CD4-positive, alpha-beta memory T cell (primary cell): Measurements from ENCODE around the gene ANKRD61. TPM values are rescaled to one million over a fixed set of nuclear protein-coding genes. Genes with fewer than 3 reads are reported as not detected.
"Not testable (repeated sequence)": the region's sequence is repeated elsewhere in the genome, so short reads cannot be mapped to it uniquely, and the experiment has no call there.

Source experiments
- CTCF ChIA-PET: fragments of 350-600 bp; sonication (Branson Sonifier 250); formaldehyde crosslinking; loops from one replicate; lab custom pipeline; 2021; ENCODE audit warnings: inconsistent platforms; ENCODE audit not compliant: partially characterized antibody; lab: Charles Lee
- POLR2A ChIA-PET: fragments of 350-600 bp; sonication (Branson Sonifier 250); formaldehyde crosslinking; loops from one replicate; lab custom pipeline; 2021; ENCODE audit not compliant: partially characterized antibody; lab: Charles Lee
- DNase-seq, 5 donors: peaks; one replicate each; pipeline versions ENCODE4 v3.0.0 to v3.0.0-alpha.2; 2020 to 2022; ENCODE audit warnings: mixed read lengths in 1 of 5
- H3K27ac ChIP-seq: one replicate; pipeline ENCODE4 v1.7.0; 2013; ENCODE audit warnings: low read depth, low read length
- H3K27me3 ChIP-seq: 2 replicates; pipeline ENCODE4 v1.7.0; 2013; ENCODE audit warnings: mild to moderate bottlenecking, low read length, moderate library complexity; ENCODE audit not compliant: insufficient read depth
- H3K36me3 ChIP-seq: 2 replicates; pipeline ENCODE4 v1.7.0; 2013; ENCODE audit warnings: mild to moderate bottlenecking, low read length, moderate library complexity; ENCODE audit not compliant: insufficient read depth
- H3K4me1 ChIP-seq: 2 replicates; pipeline ENCODE4 v1.7.0; 2013; ENCODE audit warnings: mild to moderate bottlenecking, low read length, moderate library complexity; ENCODE audit not compliant: insufficient read depth
- H3K4me3 ChIP-seq, 2 donors: one replicate each; pipeline ENCODE4 v1.7.0; 2013; ENCODE audit warnings: low read length in 2 of 2, mild to moderate bottlenecking in 1 of 2
- H3K9me3 ChIP-seq, 2 donors: one replicate each; pipeline ENCODE4 v1.7.0; 2013; ENCODE audit warnings: low read length in 2 of 2, control low read depth in 1 of 2; ENCODE audit not compliant: control insufficient read depth in 1 of 2
- H3K27ac Mint-ChIP-seq, 7 donors: one replicate each; pipeline ENCODE4 v1.8.0; 2020 to 2021; ENCODE audit warnings: mixed read lengths in 7 of 7, mild to moderate bottlenecking in 6 of 7, inconsistent platforms in 3 of 7, moderate library complexity in 3 of 7
- H3K27me3 Mint-ChIP-seq, 2 donors: one replicate each; pipeline ENCODE4 v1.8.0; 2020 to 2021; ENCODE audit warnings: mixed read lengths in 2 of 2
- H3K36me3 Mint-ChIP-seq, 2 donors: one replicate each; pipeline ENCODE4 v1.8.0; 2020 to 2021; ENCODE audit warnings: mixed read lengths in 2 of 2, inconsistent platforms in 1 of 2, mild to moderate bottlenecking in 1 of 2
- H3K4me1 Mint-ChIP-seq, 4 donors: one replicate each; pipeline ENCODE4 v1.8.0; 2020 to 2021; ENCODE audit warnings: mixed read lengths in 4 of 4, mild to moderate bottlenecking in 1 of 4
- H3K4me3 Mint-ChIP-seq, 8 donors: one replicate each; pipeline ENCODE4 v1.8.0; 2020 to 2021; ENCODE audit warnings: mixed read lengths in 8 of 8, mild to moderate bottlenecking in 7 of 8, moderate library complexity in 6 of 8, inconsistent platforms in 3 of 8
- H3K9me3 Mint-ChIP-seq, 8 donors: one replicate each; pipeline ENCODE4 v1.8.0; 2020 to 2021; ENCODE audit warnings: mixed read lengths in 8 of 8, mild to moderate bottlenecking in 5 of 8, inconsistent platforms in 3 of 8, moderate library complexity in 1 of 8
- intact Hi-C: fragments of 100-400 bp; cut with micrococcal nuclease; formaldehyde crosslinking; loops from one replicate; pipeline ENCODE4 v1.15.1; 2023
- polyA plus RNA-seq, 2 donors: library from polyadenylated mRNA; unstranded; fragments of 300-500 nt; fragmentation: Illumina TruSeq; gene quantifications; one replicate each; pipeline ENCODE4 v1.2.3, GENCODE V29; 2021
- total RNA-seq, 2 experiments: library from RNA; stranded (reverse); gene quantifications; one replicate each; pipeline ENCODE4 v1.2.3, GENCODE V29; 2021

ANKRD61 gene
- total and polyA plus RNA-seq, 4 experiments from 2014 or later: 0.40 TPM; not detected in 3

DNA sequence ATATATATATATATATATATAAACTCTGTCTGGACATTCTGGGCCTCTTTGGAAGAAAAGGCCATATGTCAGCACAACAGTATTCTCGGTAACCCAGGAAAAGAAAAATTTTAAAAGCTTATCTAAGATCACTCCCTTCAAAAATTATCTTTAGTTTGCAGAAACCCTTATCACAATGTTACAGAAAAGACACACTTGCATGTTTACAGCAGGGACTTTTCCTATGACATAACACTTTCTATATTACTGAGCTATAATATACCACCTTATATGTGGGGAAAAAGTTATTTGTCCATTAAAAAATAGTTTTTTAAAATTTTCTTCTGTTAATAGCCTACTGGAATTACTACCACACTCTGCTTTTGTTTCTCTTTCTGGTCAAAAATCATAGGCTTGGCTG is 25.4 kb downstream of the ANKRD61 start:
- H3K27me3 Mint-ChIP-seq: no peaks in the 10 kb centered on the region
- Histone ChIP-seq H3K4me3 (no peak overlapping the region), H3K27me3 (no peaks in the 10 kb centered on the region), H3K9me3 (no peaks in the 10 kb centered on the region), H3K36me3 (peaks cover 6% of the 10 kb centered on the region), H3K27ac (no peak overlapping the region), H3K4me1 (peaks cover 24% of the 10 kb centered on the region)
- no peaks in the 10 kb centered on the region for H3K9me3 Mint-ChIP-seq
- intact Hi-C loops: no loop called here
- H3K27ac Mint-ChIP-seq: no peak overlapping the region
- no peak overlapping the region for H3K4me3 Mint-ChIP-seq
- no peak for DNase-seq
- peaks cover 16 to 34% (median 26%) of the 10 kb centered on the region in 4 donors for H3K4me1 Mint-ChIP-seq
- CTCF ChIA-PET: interaction anchor here (1.3 to 1.9 kb wide), 2 partner anchors 10 to 59 kb away, joined by 4 to 10 read pairs; no protein-coding TSS in a partner anchor
- peaks cover 3 to 18% of the 10 kb centered on the region in 2 donors for H3K36me3 Mint-ChIP-seq
- POLR2A ChIA-PET: interaction anchor here (0.6 kb wide), 1 partner anchor 555 kb away, joined by 3 read pairs; no protein-coding TSS in a partner anchor

DNA sequence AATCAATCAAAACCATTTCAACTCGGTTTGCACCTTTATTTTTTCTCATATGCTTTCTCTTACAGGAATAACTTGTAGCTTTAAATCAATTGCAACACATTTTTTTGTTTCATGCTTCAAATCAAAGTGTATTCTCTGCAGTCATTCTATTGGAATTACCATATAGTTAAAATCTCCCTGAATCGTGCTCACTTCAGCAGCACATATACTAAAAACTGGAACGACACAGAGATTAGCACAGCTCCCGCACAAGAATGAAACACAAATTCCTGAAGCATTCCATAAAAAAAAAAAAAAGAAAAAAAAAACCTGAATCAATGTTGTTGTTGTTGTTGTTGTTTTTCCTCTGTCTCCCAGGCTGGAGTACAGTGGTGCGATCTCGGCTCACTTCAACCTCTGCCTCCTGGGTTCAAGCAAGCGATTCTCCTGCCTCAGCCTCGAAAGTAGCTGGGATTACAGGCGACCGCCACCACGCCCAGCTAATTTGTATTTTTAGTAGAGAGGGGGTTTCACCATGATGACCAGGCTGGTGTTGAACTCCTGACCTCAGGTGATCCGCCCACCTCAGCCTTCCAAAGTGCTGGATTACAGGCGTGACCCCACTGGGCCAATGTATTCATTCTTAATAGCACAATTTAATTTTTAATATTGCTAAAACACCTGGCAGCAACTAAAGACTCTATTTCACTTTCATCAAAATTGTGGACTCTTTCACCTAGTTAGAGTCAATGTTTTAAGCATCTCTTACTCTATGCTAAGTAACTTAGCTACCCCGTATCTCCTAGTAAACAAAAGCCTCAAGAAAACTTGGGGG is 26.3 kb downstream of the ANKRD61 start:
- no peaks in the 10 kb centered on the region for H3K27me3 ChIP-seq
- Mint-ChIP-seq H3K4me3 (peak overlapping the region; percentile 94 to 100 (median 98)), H3K36me3 (peaks cover 3 to 13% of the 10 kb centered on the region in 2 donors), H3K4me1 (peaks cover 16 to 34% (median 26%) of the 10 kb centered on the region in 4 donors), H3K27ac (peak overlapping the region in 6 of 7 donors; percentile 10 to 100 (median 95)), H3K27me3 (no peaks in the 10 kb centered on the region), H3K9me3 (no peaks in the 10 kb centered on the region)
- intact Hi-C loops: no loop called here
- H3K4me3 ChIP-seq: peak overlapping the region; percentile 42 to 90
- peaks cover 24% of the 10 kb centered on the region for H3K4me1 ChIP-seq
- POLR2A ChIA-PET: interaction anchor here (1.1 kb wide), 1 partner anchor 316 kb away, joined by 3 read pairs; no protein-coding TSS in a partner anchor
- DNase-seq: no peak
- H3K36me3 ChIP-seq: peaks cover 6% of the 10 kb centered on the region
- no peak overlapping the region for H3K27ac ChIP-seq
- CTCF ChIA-PET: interaction anchor here (1.2 to 1.9 kb wide), 2 partner anchors 49 to 60 kb away, joined by 4 to 10 read pairs; partner anchors contain the start of genes AIMP2 and PMS2
- no peaks in the 10 kb centered on the region for H3K9me3 ChIP-seq

DNA sequence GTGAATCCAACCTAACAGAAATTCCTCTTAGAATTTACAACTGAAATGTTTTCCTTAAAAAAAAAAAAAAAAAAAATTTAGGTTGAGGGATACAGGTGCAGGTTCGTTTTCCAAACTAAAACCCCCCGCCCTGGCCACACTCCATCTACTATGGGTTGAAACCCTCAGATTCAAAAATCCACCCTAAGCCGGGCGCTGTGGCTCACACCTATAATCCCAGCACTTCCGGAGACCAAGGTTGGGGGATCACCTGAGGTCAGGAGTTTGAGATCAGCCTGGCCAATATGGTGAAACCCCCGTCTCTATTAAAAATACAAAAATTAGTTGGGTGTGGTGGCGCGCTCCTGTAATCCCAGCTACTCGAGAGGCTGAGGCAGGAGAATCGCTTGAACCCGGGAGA is 28.8 kb downstream of the ANKRD61 start:
- H3K27me3 ChIP-seq, H3K27ac ChIP-seq, H3K36me3 Mint-ChIP-seq, DNase-seq, H3K36me3 ChIP-seq, intact Hi-C loops, CTCF ChIA-PET, H3K9me3 ChIP-seq, H3K9me3 Mint-ChIP-seq, H3K27me3 Mint-ChIP-seq, H3K4me3 ChIP-seq: not testable (repeated sequence)
- POLR2A ChIA-PET: interaction anchor here (1.4 kb wide), 1 partner anchor 51 kb away, joined by 3 read pairs; the partner anchor contains the start of genes AIMP2 and PMS2
- H3K4me1 ChIP-seq: peaks cover 24% of the 10 kb centered on the region
- Mint-ChIP-seq H3K4me3 (peak overlapping the region in 2 of 8 donors; percentile 41 to 97), H3K27ac (peak overlapping the region in 1 of 7 donors; percentile 97), H3K4me1 (peaks cover 12 to 34% (median 23%) of the 10 kb centered on the region in 4 donors)

DNA sequence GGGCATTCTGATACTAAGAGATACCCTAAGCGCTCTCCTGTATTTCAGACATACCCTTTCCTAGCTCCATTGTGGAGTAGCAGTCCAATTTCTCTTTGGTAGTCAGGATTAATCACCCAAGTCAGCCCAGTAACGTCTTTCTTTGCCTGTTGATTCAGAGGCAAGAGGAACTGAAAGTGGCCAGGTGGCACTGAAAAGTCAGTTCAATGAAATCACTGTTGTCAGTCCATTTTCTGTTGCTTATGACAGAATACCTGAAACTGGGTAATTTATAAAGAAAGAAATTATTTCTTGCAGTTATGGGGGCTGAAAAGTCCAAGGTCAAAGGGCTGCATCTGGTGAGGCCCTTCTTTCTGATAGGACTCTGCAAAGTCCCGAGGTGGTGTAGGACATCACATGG is 40.2 kb downstream of the ANKRD61 start:
- no peak for DNase-seq
- CTCF ChIA-PET: interaction anchor here (0.9 kb wide), 1 partner anchor 74 kb away, joined by 3 read pairs; no protein-coding TSS in a partner anchor
- no peaks in the 10 kb centered on the region for H3K9me3 ChIP-seq
- no peaks in the 10 kb centered on the region for H3K36me3 Mint-ChIP-seq
- no peak overlapping the region for H3K27ac Mint-ChIP-seq
- H3K9me3 Mint-ChIP-seq: no peaks in the 10 kb centered on the region
- POLR2A ChIA-PET: no interaction called here
- no peaks in the 10 kb centered on the region for H3K4me1 Mint-ChIP-seq
- intact Hi-C loops: no loop called here
- H3K27me3 Mint-ChIP-seq: no peaks in the 10 kb centered on the region
- H3K4me3 Mint-ChIP-seq: no peak overlapping the region
- H3K27ac ChIP-seq: no peak overlapping the region
- no peaks in the 10 kb centered on the region for H3K27me3 ChIP-seq
- H3K36me3 ChIP-seq: no peaks in the 10 kb centered on the region
- H3K4me3 ChIP-seq: no peak overlapping the region
- H3K4me1 ChIP-seq: no peaks in the 10 kb centered on the region

DNA sequence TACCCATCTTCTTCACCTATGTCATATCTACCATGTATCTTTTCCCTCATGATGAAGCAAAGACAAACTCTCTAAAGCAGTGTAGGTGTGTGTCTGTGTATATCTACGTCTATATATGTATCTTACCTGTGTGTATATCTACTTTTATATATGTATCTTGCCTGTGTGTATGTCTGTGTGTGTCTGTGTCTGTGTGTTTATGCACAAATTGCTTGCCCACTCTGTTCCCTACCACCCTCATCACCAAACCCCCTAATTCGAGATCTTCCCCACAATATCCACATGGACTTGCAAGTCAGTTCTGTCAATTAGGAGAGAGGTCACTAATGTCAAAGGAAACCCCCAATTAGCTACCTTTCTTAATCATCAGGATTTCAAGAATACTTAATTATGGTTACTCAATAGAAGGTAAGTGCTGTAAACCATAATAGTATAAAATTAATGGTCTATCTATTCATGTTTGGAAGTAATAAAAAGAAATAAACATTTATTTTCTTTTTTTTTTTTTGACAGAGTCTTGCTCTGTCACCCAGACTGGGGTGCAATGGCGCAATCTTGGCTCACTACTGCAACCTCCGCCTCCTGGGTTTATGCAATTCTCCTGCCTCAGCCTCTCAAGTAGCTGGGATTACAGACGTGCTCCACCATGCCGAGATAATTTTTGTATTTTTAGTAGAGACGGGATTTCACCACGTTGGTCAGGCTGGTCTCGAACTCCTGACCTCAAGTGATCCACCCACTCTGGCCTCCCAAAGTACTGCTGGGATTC is 43.6 kb downstream of the ANKRD61 start:
- no peak for DNase-seq
- no peaks in the 10 kb centered on the region for H3K9me3 ChIP-seq
- no peaks in the 10 kb centered on the region for H3K36me3 ChIP-seq
- H3K27ac Mint-ChIP-seq: no peak overlapping the region
- no peak overlapping the region for H3K27ac ChIP-seq
- H3K27me3 ChIP-seq: no peaks in the 10 kb centered on the region
- H3K4me1 ChIP-seq: no peaks in the 10 kb centered on the region
- no peak overlapping the region for H3K4me3 Mint-ChIP-seq
- H3K4me3 ChIP-seq: no peak overlapping the region
- CTCF ChIA-PET: no interaction called here
- POLR2A ChIA-PET: no interaction called here
- no peaks in the 10 kb centered on the region for H3K9me3 Mint-ChIP-seq
- H3K36me3 Mint-ChIP-seq: no peaks in the 10 kb centered on the region
- H3K4me1 Mint-ChIP-seq: no peaks in the 10 kb centered on the region
- H3K27me3 Mint-ChIP-seq: no peaks in the 10 kb centered on the region
- intact Hi-C loops: no loop called here

DNA sequence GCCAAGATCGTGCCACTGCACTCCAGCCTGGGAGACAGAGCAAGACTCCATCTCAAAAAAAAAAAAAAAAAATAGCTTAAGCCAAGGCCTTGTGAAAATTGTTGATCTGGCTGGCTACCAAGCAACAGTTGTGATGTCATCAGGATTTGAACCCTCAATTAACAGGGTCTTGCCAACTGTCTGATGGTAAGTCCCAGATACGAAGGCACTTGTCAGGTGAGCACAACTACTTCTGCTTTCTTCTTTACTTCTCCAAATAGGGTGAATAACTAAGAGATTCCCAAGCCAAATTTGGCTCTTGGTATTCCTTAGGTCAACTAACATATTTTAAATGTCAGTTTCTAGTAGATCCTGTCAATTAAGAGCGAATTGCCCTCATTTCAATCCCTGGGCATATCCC is 47.4 kb downstream of the ANKRD61 start:
- Mint-ChIP-seq H3K27me3 (no peaks in the 10 kb centered on the region), H3K27ac (no peak overlapping the region), H3K36me3 (no peaks in the 10 kb centered on the region), H3K9me3 (no peaks in the 10 kb centered on the region), H3K4me3 (no peak overlapping the region), H3K4me1 (peaks cover 0 to 11% (median 4%) of the 10 kb centered on the region in 4 donors)
- no peak overlapping the region for H3K27ac ChIP-seq
- no peaks in the 10 kb centered on the region for H3K9me3 ChIP-seq
- ChIA-PET POLR2A (no interaction called here), CTCF (no interaction called here)
- no peak for DNase-seq
- peaks cover 6% of the 10 kb centered on the region for H3K4me1 ChIP-seq
- H3K36me3 ChIP-seq: no peaks in the 10 kb centered on the region
- H3K27me3 ChIP-seq: no peaks in the 10 kb centered on the region
- intact Hi-C loops: no loop called here
- no peak overlapping the region for H3K4me3 ChIP-seq

DNA sequence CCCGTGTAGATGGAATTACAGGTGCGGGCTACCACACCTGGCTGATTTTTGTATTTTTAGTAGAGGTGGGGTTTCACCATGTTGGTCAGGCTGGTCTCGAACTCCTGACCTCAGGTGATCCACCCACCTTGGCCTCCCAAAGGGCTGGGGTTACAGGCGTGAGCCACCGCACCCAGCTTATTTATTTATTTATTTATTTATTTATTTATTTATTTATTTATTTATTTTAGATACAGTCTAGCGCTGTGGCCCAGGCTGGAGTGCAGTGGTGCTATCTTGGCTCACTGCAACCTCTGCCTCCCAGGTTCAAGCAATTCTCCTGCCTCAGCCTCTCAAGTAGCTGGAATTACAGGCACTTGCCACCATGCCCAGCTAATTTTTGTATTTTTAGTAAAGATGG is 51.9 kb downstream of the ANKRD61 start:
- H3K9me3 ChIP-seq, H3K36me3 ChIP-seq, H3K4me3 ChIP-seq, H3K27ac Mint-ChIP-seq, H3K27ac ChIP-seq, H3K4me1 ChIP-seq, intact Hi-C loops, H3K9me3 Mint-ChIP-seq, H3K36me3 Mint-ChIP-seq, DNase-seq, H3K27me3 ChIP-seq, H3K27me3 Mint-ChIP-seq: not testable (repeated sequence)
- ChIA-PET POLR2A (interaction anchor here (0.7 to 1.1 kb wide), 2 partner anchors 46 to 74 kb away, joined by 3 to 4 read pairs; partner anchors contain the start of genes AIMP2 and PMS2), CTCF (interaction anchor here (1.1 to 1.5 kb wide), 2 partner anchors 10 to 13 kb away, joined by 3 to 4 read pairs; no protein-coding TSS in a partner anchor)
- Mint-ChIP-seq H3K4me1 (peaks cover 0 to 11% (median 4%) of the 10 kb centered on the region in 4 donors), H3K4me3 (peak overlapping the region in 1 of 8 donors; percentile 25)
